Fibroblast of the aortic adventitia (primary cell): ENCODE data around the gene ADAM11. TPM values are rescaled to one million over a fixed set of nuclear protein-coding genes. Genes with fewer than 3 reads are reported as not detected.
"Not testable (repeated sequence)": the region's sequence is repeated elsewhere in the genome, so short reads cannot be mapped to it uniquely, and the experiment has no call there.

Source experiments
- DNase-seq: peaks from one replicate; pipeline ENCODE4 v3.0.0-alpha.2; 2010; ENCODE audit warnings: low read depth
- H3K4me3 ChIP-seq: 2 replicates; pipeline ENCODE4 v1.5.1; 2011; ENCODE audit warnings: low read depth, mild to moderate bottlenecking, control low read depth, low read length, moderate library complexity
- total RNA-seq: library from RNA; depleted of rRNA; stranded (reverse); fragments of >200 nt; gene quantifications from 2 replicates; pipeline ENCODE4 v1.2.3, GENCODE V29; 2012; ENCODE audit warnings: low replicate concordance
- TF ChIP-seq, protein P1 (sequence below): IDR thresholded peaks from 2 replicates; pipeline ENCODE4 v1.5.1; 2011; ENCODE audit warnings: mild to moderate bottlenecking, low read length, control low read depth, inconsistent platforms; ENCODE audit not compliant: insufficient read depth

The ADAM11 gene
- total RNA-seq, 1 donor = 0.36 TPM

DNA sequence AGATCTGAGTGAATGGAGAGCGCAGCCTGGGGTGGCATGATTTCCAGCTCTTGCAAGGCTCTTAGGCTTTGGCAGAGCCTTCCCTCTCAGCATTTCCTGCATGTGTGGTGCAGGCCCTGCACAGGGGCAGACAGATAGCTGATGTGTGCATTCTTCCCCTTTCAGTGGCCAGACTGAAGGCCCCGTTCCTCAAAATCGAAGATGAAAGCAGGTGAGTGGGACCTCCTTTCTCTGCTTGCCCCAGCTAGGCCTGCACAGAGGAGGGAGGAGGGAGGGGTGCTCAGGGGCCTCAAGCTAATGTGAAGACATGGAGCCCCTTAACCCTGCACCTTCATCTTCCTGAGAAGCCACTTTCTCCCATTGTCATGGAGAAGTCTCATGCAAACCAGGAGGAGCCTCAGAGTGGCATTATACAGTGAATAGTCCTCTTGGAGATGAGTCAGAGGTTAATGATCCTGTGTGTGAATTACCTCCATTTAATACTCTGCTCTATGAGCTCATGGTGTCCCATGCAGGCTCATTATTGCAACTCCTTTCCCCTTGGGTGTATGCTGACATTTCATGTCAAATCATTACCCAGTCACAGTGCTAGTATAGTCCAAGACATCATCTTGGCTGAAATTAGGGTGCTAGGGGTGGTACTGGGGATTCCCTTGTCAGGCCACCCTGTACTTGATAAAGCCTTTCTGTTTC, 20.4 kb upstream of the ADAM11 start:
- TF ChIP-seq, protein P1, sequence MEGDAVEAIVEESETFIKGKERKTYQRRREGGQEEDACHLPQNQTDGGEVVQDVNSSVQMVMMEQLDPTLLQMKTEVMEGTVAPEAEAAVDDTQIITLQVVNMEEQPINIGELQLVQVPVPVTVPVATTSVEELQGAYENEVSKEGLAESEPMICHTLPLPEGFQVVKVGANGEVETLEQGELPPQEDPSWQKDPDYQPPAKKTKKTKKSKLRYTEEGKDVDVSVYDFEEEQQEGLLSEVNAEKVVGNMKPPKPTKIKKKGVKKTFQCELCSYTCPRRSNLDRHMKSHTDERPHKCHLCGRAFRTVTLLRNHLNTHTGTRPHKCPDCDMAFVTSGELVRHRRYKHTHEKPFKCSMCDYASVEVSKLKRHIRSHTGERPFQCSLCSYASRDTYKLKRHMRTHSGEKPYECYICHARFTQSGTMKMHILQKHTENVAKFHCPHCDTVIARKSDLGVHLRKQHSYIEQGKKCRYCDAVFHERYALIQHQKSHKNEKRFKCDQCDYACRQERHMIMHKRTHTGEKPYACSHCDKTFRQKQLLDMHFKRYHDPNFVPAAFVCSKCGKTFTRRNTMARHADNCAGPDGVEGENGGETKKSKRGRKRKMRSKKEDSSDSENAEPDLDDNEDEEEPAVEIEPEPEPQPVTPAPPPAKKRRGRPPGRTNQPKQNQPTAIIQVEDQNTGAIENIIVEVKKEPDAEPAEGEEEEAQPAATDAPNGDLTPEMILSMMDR = no peak
- no peak for DNase-seq
- H3K4me3 ChIP-seq = no peak overlapping the region

DNA sequence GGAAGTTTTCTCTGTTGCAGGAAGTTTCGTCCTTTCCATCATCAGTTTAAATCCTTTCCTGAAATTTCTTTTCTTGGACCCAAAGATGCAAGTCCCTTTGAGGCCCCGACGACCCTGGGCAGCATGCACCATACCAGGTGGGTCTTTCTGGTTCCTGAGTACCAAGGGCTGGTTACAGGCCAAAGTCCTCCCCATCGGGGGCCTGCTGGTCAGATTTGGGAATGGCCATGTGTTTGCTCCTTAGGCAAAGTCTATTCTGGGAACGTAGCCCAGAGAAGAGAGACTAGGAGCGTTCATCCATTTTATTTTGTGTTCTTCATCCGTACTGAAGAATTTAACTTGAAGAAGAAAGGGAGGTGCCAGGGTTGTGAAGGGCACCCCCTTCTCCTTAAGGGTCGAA, 17.5 kb upstream of the ADAM11 start:
- DNase-seq = no peak
- H3K4me3 ChIP-seq = no peak overlapping the region
- TF ChIP-seq, protein P1 = no peak

DNA sequence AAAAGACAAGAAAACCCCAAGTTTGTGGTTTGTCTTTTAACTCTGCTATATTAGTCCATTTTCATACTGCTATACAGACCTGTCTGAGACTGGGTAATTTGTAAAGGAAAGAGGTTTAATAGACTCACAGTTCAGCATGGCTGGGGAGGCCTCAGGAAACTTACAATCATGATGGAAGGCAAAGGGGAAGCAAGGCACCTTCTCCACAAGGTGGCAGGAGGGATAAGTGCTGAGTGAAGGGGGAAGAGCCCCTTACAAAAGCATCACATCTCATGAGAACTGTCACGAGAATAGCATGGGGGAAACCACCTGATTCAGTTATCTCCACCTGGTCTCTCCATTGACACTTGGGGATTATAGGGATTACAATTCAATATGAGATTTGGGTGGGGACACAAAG, 13.5 kb upstream of the ADAM11 start:
- DNase-seq = no peak
- H3K4me3 ChIP-seq = no peak overlapping the region

DNA sequence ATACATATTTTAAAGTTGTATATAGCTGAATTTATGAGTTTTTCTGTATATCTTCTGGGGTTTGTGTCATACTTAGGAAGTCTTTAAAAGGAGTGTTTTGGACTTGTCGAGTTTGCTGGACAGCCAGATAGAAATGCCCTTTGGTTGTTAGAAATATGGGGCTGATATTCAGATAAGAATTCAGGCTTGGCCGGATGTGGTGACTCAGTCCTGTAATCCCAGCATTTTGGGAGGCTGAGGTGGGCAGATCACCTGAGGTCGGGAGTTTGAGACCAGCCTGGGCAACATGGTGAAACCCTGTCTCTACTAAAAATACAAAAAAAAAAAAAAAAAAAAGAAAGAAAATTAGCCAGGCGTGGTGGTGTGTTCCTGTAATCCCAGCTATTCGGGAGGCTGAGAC, 13.1 kb upstream of the ADAM11 start:
- not testable (repeated sequence) for H3K4me3 ChIP-seq, DNase-seq

More for the DNA sequence above, 13.5 kb upstream of the ADAM11 start:
- TF ChIP-seq, protein P1 = no peak

DNA sequence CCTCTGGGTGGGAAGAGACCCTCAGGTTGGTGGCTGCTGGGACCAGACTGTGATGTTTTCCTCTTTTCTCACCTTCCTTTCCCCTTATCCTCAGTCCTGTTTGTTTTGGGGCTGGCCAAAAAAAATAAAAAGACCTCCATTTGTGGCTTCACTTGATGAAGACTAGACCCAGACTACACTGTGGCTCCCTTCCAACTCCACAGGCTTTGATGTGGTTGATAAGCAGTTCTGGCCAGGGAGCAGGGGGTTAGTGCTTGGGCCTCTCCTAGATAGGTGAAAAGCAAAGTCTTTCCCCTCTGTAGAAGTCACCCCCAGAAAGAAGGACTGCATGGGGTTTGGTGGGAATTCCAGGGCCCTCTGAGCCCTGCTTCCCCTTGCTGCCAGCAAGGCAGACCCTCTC, 11.2 kb upstream of the ADAM11 start:
- DNase-seq = no peak
- TF ChIP-seq, protein P1 = no peak

DNA sequence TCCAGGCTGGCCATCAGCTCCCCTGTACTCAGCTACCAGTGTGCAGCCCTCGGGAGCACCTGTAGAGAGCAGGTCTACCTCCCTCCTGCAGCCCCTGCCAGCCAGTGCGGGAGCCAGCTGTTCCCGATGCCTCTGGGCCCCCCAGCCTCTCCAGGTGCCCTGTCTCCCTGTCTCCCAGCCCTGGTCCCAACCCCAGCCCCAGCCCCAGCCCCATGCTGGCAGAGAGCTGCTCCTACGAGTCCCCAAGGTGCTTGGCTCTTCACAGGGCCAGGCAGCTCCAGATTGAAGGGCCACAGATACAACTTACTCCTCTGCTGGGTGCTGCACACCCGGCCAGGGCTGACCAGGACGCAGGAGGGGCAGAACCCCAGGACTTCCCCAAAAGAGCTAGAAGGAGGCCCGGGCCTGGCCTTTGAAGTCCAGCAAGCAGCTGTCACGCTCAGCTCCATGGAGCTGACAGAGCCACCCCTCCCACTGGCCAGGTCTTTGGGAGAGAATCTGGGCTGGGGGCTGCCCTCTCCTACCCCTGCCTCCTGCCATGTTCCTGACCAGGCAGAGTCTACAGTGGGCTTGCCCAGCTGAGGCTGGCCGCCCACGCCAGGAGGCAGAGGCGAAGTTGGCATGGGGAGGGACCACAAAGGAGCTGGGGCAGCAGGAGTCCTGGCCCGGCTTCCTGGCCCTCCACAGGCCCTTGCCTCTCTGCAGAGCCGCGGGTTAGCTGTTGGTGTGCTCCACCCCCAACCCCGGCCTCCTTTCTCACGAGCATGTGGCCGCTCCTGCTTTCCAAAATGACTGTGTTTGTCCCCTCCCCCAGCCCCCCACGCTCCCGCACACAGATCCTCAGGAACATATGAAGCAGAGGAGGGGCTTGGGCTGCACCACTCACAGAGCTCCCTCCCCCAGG, 9.5 kb upstream of the ADAM11 start:
- TF ChIP-seq, protein P1 = no peak
- DNase-seq = no peak
- no peak overlapping the region for H3K4me3 ChIP-seq

More for the DNA sequence above, 11.2 kb upstream of the ADAM11 start:
- no peak overlapping the region for H3K4me3 ChIP-seq

DNA sequence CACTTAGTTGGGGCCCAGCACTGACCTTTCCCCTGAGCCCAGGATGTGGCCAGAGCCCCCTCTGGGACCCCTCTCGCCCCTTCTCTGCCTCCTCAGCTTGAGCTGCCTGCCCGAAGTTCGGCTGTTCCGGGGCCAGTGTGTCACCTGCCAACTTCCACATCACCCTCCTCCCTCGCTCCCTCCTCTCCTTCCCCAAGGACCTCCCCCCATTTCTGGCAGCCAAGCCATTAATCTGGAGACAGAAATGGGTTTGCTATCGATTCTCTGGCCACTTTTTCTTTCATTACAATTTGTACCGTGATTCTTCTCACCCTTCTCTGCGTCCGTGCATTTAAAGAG, 8.8 kb upstream of the ADAM11 start:
- no peak overlapping the region for H3K4me3 ChIP-seq
- TF ChIP-seq, protein P1 = no peak
- DNase-seq = no peak
